WTC11 (cell line): ENCODE data around the gene INSYN1.

Experiments used
- ZBTB21 ChIP-seq: sonication (generic); formaldehyde crosslinking; IDR thresholded peaks from 2 replicates; pipeline ENCODE4 v1.8.1; 2023; ENCODE audit warnings: mild to moderate bottlenecking, missing genetic modification reagents, borderline replicate concordance
- TF ChIP-seq, protein P1 (sequence below): fragments of 200-600 bp; IDR thresholded peaks from 2 replicates; pipeline ENCODE4 v1.8.0; 2022; ENCODE audit warnings: antibody characterized with exemption

DNA sequence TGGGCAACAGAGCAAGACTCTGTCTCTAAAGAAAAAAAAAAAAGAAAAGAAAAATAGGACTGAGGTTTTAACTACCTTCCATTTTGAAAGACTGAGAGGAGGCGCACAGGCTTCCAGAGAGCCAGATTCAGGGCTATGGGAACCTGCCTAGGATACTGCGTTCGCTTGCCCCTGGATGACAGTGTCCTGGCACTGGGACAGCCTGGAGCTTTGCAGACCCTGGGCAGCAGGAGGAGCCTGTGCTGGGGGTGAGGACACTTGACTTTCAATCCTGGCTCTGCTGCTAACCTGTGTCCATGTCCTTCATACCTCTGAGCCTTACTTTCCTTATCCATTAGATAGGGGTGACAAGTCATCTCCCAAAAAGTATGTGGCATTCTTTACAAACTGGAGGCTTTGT lies 37.7 kb downstream of the INSYN1 start:
- TF ChIP-seq, protein P1, sequence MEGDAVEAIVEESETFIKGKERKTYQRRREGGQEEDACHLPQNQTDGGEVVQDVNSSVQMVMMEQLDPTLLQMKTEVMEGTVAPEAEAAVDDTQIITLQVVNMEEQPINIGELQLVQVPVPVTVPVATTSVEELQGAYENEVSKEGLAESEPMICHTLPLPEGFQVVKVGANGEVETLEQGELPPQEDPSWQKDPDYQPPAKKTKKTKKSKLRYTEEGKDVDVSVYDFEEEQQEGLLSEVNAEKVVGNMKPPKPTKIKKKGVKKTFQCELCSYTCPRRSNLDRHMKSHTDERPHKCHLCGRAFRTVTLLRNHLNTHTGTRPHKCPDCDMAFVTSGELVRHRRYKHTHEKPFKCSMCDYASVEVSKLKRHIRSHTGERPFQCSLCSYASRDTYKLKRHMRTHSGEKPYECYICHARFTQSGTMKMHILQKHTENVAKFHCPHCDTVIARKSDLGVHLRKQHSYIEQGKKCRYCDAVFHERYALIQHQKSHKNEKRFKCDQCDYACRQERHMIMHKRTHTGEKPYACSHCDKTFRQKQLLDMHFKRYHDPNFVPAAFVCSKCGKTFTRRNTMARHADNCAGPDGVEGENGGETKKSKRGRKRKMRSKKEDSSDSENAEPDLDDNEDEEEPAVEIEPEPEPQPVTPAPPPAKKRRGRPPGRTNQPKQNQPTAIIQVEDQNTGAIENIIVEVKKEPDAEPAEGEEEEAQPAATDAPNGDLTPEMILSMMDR, result no peak
- TF ChIP-seq ZBTB21 (CRISPR knock-in tag), result no peak
